HFFc6 (cell line): ENCODE results near the gene CCDC33. TPM values are rescaled to one million over a fixed set of nuclear protein-coding genes. Genes with fewer than 3 reads are reported as not detected.

Experiments
- DNase-seq: peaks from one replicate; pipeline ENCODE4 v3.0.0-alpha.2; 2018
- H3K27ac Mint-ChIP-seq: 2 replicates; pipeline ENCODE4 v1.8.0; 2020; ENCODE audit warnings: mild to moderate bottlenecking, mixed read lengths
- H3K27me3 Mint-ChIP-seq: 2 replicates; pipeline ENCODE4 v1.8.0; 2021; ENCODE audit warnings: mild to moderate bottlenecking, moderate library complexity, mixed read lengths; ENCODE audit not compliant: insufficient read depth
- H3K36me3 Mint-ChIP-seq: 2 replicates; pipeline ENCODE4 v1.8.0; 2021; ENCODE audit warnings: low read depth, mixed read lengths
- H3K4me1 Mint-ChIP-seq: 2 replicates; pipeline ENCODE4 v1.8.0; 2020; ENCODE audit warnings: low read depth, mixed read lengths
- H3K4me3 Mint-ChIP-seq: 2 replicates; pipeline ENCODE4 v1.8.0; 2020; ENCODE audit warnings: mild to moderate bottlenecking, moderate library complexity, mixed read lengths
- H3K9me3 Mint-ChIP-seq: 2 replicates; pipeline ENCODE4 v1.8.0; 2020; ENCODE audit warnings: mild to moderate bottlenecking, mixed read lengths
- total RNA-seq, 6 experiments: library from RNA; stranded (reverse); fragmentation: NEBNext Ultra II Directional; extraction: Animal tissue kit (Norgen Biotek cat#: 25700); gene quantifications; 2 replicates in 1 of 6; 3 replicates in 5 of 6; pipeline ENCODE4 v1.2.3, GENCODE V29; 2021
- TF ChIP-seq, protein P1 (sequence below): fragments of 200-600 bp; sonication (generic); IDR thresholded peaks from 2 replicates; pipeline ENCODE4 v1.5.0; 2021; ENCODE audit warnings: antibody characterized with exemption, mild to moderate bottlenecking

CCDC33 gene
- total RNA-seq, 6 experiments from 2014 or later: 0.30 TPM; not detected in 5

- H3K27me3 Mint-ChIP-seq: peaks cover 10% of the 10 kb centered on the region; the same call in 1 of the 2 replicates
- no peak overlapping the region for H3K27ac Mint-ChIP-seq
- DNase-seq: no peak
- H3K9me3 Mint-ChIP-seq: no peaks in the 10 kb centered on the region
- H3K4me1 Mint-ChIP-seq: peaks cover 26% of the 10 kb centered on the region
- TF ChIP-seq, protein P1, sequence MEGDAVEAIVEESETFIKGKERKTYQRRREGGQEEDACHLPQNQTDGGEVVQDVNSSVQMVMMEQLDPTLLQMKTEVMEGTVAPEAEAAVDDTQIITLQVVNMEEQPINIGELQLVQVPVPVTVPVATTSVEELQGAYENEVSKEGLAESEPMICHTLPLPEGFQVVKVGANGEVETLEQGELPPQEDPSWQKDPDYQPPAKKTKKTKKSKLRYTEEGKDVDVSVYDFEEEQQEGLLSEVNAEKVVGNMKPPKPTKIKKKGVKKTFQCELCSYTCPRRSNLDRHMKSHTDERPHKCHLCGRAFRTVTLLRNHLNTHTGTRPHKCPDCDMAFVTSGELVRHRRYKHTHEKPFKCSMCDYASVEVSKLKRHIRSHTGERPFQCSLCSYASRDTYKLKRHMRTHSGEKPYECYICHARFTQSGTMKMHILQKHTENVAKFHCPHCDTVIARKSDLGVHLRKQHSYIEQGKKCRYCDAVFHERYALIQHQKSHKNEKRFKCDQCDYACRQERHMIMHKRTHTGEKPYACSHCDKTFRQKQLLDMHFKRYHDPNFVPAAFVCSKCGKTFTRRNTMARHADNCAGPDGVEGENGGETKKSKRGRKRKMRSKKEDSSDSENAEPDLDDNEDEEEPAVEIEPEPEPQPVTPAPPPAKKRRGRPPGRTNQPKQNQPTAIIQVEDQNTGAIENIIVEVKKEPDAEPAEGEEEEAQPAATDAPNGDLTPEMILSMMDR: no peak
- no peak overlapping the region for H3K4me3 Mint-ChIP-seq
- H3K36me3 Mint-ChIP-seq: no peaks in the 10 kb centered on the region
These were observed 104.0 kb downstream of the CCDC33 start for GRCh38 chr15:74340150-74340549.

DNA sequence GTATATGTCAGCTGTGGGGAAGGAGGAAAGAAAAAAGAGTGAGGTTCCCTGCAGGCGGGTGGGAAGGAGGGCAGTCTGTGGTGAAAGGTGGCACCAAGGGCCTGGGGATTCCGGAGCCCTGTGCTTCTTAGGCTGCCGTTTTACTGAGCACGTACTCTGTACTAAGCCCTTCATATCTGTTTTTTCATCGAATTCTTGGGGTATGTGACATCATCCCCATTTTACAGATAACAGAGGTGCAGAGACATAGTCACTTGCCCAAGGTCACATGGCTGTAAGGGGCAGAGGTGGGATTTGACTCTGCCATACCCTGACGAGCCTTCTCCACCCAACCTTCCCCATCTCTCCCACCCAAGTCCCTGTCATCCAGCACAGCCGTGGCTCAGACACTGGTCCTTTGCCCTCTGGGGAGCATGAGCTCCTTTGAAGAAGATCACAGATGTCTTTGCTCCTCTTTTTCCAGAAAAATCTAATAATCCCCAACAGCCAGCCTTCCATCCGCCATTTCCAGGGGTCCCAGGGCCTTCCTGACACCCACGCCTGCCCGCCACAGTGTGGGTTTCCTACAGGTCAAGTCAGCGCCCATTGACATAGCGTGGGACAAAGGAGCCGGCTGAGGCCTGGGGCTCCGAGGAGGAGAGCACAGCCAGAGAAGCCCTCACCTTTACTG, 107.1 kb downstream of the CCDC33 start:
- Mint-ChIP-seq H3K27ac (no peak overlapping the region), H3K4me1 (peaks cover 22% of the 10 kb centered on the region), H3K9me3 (no peaks in the 10 kb centered on the region), H3K4me3 (no peak overlapping the region), H3K36me3 (no peaks in the 10 kb centered on the region), H3K27me3 (peaks cover 28% of the 10 kb centered on the region)
- TF ChIP-seq, protein P1: no peak
- no peak for DNase-seq

DNA sequence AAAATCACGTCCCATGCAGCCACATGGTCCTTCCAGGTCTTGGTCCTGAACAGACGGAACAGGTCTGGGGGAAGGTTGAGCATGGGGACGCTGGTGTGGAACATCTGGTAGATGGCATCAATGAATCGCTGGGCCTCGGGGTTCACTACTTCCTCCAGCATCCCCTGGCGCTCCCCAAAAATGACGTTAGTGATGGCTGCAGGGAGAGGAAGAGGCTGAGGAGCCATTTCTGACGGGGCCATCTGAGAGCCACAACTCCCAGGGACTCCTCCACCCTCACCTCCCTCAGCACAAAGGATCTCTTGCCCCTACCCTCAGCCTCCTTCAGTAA, 107.6 kb downstream of the CCDC33 start:
- H3K4me3 Mint-ChIP-seq: no peak overlapping the region
- H3K27ac Mint-ChIP-seq: no peak overlapping the region
- H3K36me3 Mint-ChIP-seq: no peaks in the 10 kb centered on the region
- H3K9me3 Mint-ChIP-seq: no peaks in the 10 kb centered on the region
- H3K27me3 Mint-ChIP-seq: peaks cover 29% of the 10 kb centered on the region
- H3K4me1 Mint-ChIP-seq: peaks cover 22% of the 10 kb centered on the region
- DNase-seq: no peak
- TF ChIP-seq, protein P1: no peak

- DNase-seq: no peak
- Mint-ChIP-seq H3K9me3 (no peaks in the 10 kb centered on the region), H3K27ac (no peak overlapping the region), H3K4me3 (no peak overlapping the region), H3K4me1 (peaks cover 17% of the 10 kb centered on the region), H3K27me3 (peaks cover 32% of the 10 kb centered on the region), H3K36me3 (no peaks in the 10 kb centered on the region)
- TF ChIP-seq, protein P1: no peak
These were observed 108.9 kb downstream of the CCDC33 start for GRCh38 chr15:74345051-74345450.

- no peaks in the 10 kb centered on the region for H3K9me3 Mint-ChIP-seq
- peaks cover 7% of the 10 kb centered on the region for H3K4me1 Mint-ChIP-seq
- TF ChIP-seq, protein P1: no peak
- no peak overlapping the region for H3K4me3 Mint-ChIP-seq
- H3K36me3 Mint-ChIP-seq: no peaks in the 10 kb centered on the region
- no peak for DNase-seq
- no peak overlapping the region for H3K27ac Mint-ChIP-seq
- H3K27me3 Mint-ChIP-seq: peaks cover 31% of the 10 kb centered on the region
These were observed 111.7 kb downstream of the CCDC33 start for GRCh38 chr15:74347757-74348250.
